Panc1 (cell line): Measurements from ENCODE around the gene PBX1. TPM values are rescaled to one million over a fixed set of nuclear protein-coding genes. Genes with fewer than 3 reads are reported as not detected.

Experiments
- ATAC-seq: fragments of 200-7000 bp; cut with Tn5 transposase; 2 replicates; pipeline ENCODE4 v1.9.1; 2020; ENCODE audit warnings: mild to moderate bottlenecking, moderate library complexity
- BruUV-seq: library from RNA; stranded (reverse); fragments of 400-500 nt; replicated peaks from 2 replicates; lab custom pipeline; 2021; lab: Mats Ljungman, UMichigan
- CTCF ChIA-PET: fragments of 300-600 bp; sonication (Branson Sonifier 250); formaldehyde crosslinking; loops from one replicate; lab custom pipeline; 2022; ENCODE audit warnings: antibody characterized with exemption; lab: Charles Lee
- POLR2A ChIA-PET: fragments of 300-600 bp; sonication (Branson Sonifier 250); formaldehyde crosslinking; loops from one replicate; lab custom pipeline; 2022; ENCODE audit warnings: antibody characterized with exemption; lab: Charles Lee
- DNase-seq: peaks from one replicate; pipeline ENCODE4 v3.0.0-alpha.2; 2010; ENCODE audit warnings: low read depth, low spot score
- H3K27ac ChIP-seq: 2 replicates; pipeline ENCODE4 v1.5.1; 2011; ENCODE audit warnings: mild to moderate bottlenecking, low read length, inconsistent platforms
- H3K27me3 ChIP-seq: fragments of 200-500 bp; sonication (Bioruptor generic); 2 replicates; pipeline ENCODE4 v1.6.0; 2014; ENCODE audit warnings: low read length, inconsistent platforms; ENCODE audit not compliant: control insufficient read depth, insufficient read depth
- H3K36me3 ChIP-seq: fragments of 200-500 bp; sonication (Bioruptor generic); 2 replicates; pipeline ENCODE4 v1.5.1; 2014; ENCODE audit warnings: inconsistent platforms, mild to moderate bottlenecking, low read length, moderate library complexity; ENCODE audit not compliant: control insufficient read depth, insufficient read depth
- H3K4me1 ChIP-seq: 2 replicates; pipeline ENCODE4 v1.5.1; 2011; ENCODE audit warnings: inconsistent platforms, mild to moderate bottlenecking, low read length, moderate library complexity; ENCODE audit not compliant: control insufficient read depth, insufficient read depth
- H3K4me3 ChIP-seq, 2 experiments: 2 replicates each; pipeline ENCODE4 v1.5.1; 2011 to 2012; ENCODE audit warnings: low read depth in 2 of 2, low read length in 2 of 2, mild to moderate bottlenecking in 2 of 2, inconsistent platforms in 1 of 2, moderate library complexity in 1 of 2
- H3K9me3 ChIP-seq: fragments of 200-500 bp; sonication (Bioruptor generic); 2 replicates; pipeline ENCODE4 v1.5.1; 2014; ENCODE audit warnings: low read depth, mild to moderate bottlenecking, inconsistent platforms, low read length, moderate library complexity; ENCODE audit not compliant: control insufficient read depth, insufficient read depth
- CTCF ChIP-seq: fragments of 450-650 bp; IDR thresholded peaks from 2 replicates; pipeline ENCODE4 v1.5.1; 2017; ENCODE audit warnings: mild to moderate bottlenecking
- POLR2AphosphoS5 ChIP-seq: IDR thresholded peaks from 2 replicates; pipeline ENCODE4 v1.6.1; 2012; ENCODE audit warnings: mild to moderate bottlenecking, low read depth, low read length, moderate library complexity
- REST ChIP-seq, 2 experiments: IDR thresholded peaks; 2 replicates each; pipeline ENCODE4 v1.6.1; 2011 to 2012; ENCODE audit warnings: low read depth in 2 of 2, control low read depth in 1 of 2, low read length in 1 of 2, mild to moderate bottlenecking in 1 of 2, moderate library complexity in 1 of 2; ENCODE audit not compliant: insufficient read depth in 1 of 2
- SIN3A ChIP-seq: IDR thresholded peaks from 2 replicates; pipeline ENCODE4 v1.6.1; 2012; ENCODE audit warnings: low read depth, mild to moderate bottlenecking, low read length, moderate library complexity, borderline replicate concordance; ENCODE audit not compliant: insufficient read depth
- TCF7L2 ChIP-seq: IDR thresholded peaks from 2 replicates; pipeline ENCODE4 v1.6.1; 2011; ENCODE audit warnings: mild to moderate bottlenecking, low read depth, low read length, inconsistent platforms
- in situ Hi-C: cut with HindIII; loops from 2 replicates; pipeline ENCODE4 v1.10.0; 2016; ENCODE audit warnings: low sequenced_read_pairs, low pct_unique_long_range_greater_than_20kb
- intact Hi-C: fragments of 100-400 bp; cut with micrococcal nuclease; formaldehyde crosslinking; loops from one replicate; pipeline ENCODE4 v1.10.0; 2022; ENCODE audit not compliant: unreplicated experiment
- total RNA-seq: library from RNA; stranded (reverse); gene quantifications from one replicate; pipeline ENCODE4 v1.2.1, GENCODE V29; 2021; ENCODE audit not compliant: unreplicated experiment

The PBX1 gene
- total RNA-seq, 1 experiment from 2014 or later, result 2.0 TPM

GRCh38 chr1:164773102-164773501 lies 214.1 kb downstream of the PBX1 start:
- Histone ChIP-seq H3K4me3 (no peak overlapping the region), H3K4me1 (no peaks in the 10 kb centered on the region), H3K36me3 (no peaks in the 10 kb centered on the region), H3K9me3 (no peaks in the 10 kb centered on the region), H3K27ac (no peak overlapping the region), H3K27me3 (no peaks in the 10 kb centered on the region)
- ChIA-PET CTCF (interaction anchor here (0.6 kb wide), 1 partner anchor 9 kb away, joined by 3 read pairs; no protein-coding TSS in a partner anchor), POLR2A (interaction anchor here (0.6 kb wide), 1 partner anchor 1745 kb away, joined by 4 read pairs; no protein-coding TSS in a partner anchor)
- intact Hi-C loops, result no loop called here
- no TSS peak for BruUV-seq
- DNase-seq (no peak), ATAC-seq (no peak)
- TF ChIP-seq CTCF, result no peak
- TF ChIP-seq SIN3A, result no peak
- no peak for TF ChIP-seq REST (IDR thresholded peaks at IDR 0.05; ENCODE audit: insufficient read depth in 1 of 2, low read depth in 2 of 2, low read length in 1 of 2)
- no peak for TF ChIP-seq POLR2AphosphoS5
- TF ChIP-seq TCF7L2, result no peak
- in situ Hi-C loops, result no loop called here

- no peaks in the 10 kb centered on the region for H3K9me3 ChIP-seq
- DNase-seq (no peak), ATAC-seq (no peak)
- no peaks in the 10 kb centered on the region for H3K4me1 ChIP-seq
- H3K4me3 ChIP-seq, result no peak overlapping the region
- CTCF ChIA-PET, result no interaction called here
- BruUV-seq, result no TSS peak
- POLR2A ChIA-PET, result no interaction called here
- in situ Hi-C loops (no loop called here), intact Hi-C loops (no loop called here)
- H3K27me3 ChIP-seq, result no peaks in the 10 kb centered on the region
- TF ChIP-seq CTCF (peak; percentile 21), REST (IDR thresholded peaks at IDR 0.05; ENCODE audit: insufficient read depth in 1 of 2, low read depth in 2 of 2, low read length in 1 of 2) (no peak)
- H3K27ac ChIP-seq, result no peak overlapping the region
- H3K36me3 ChIP-seq, result no peaks in the 10 kb centered on the region
Measured at GRCh38 chr1:164774413-164774812, 215.4 kb downstream of the PBX1 start.
